Hepatocyte (in vitro differentiated cells): Measurements from ENCODE around the gene CDH4.

ENCODE experiments used
- CTCF ChIP-seq: fragments of 200-600 bp; sonication (generic); IDR thresholded peaks from 2 replicates; pipeline ENCODE4 v1.5.1; 2016; ENCODE audit warnings: antibody characterized with exemption, mild to moderate bottlenecking; ENCODE audit not compliant: poor library complexity
- EZH2 ChIP-seq: fragments of 200-600 bp; sonication (generic); IDR thresholded peaks from 2 replicates; pipeline ENCODE4 v1.6.1; 2016; ENCODE audit warnings: antibody characterized with exemption, mild to moderate bottlenecking, borderline replicate concordance
- EZH2phosphoT487 ChIP-seq: fragments of 200-600 bp; sonication (generic); IDR thresholded peaks from one replicate; pipeline ENCODE4 v1.6.1; 2018; ENCODE audit warnings: antibody characterized with exemption, mild to moderate bottlenecking, low read depth, moderate library complexity; ENCODE audit not compliant: unreplicated experiment, severe bottlenecking

GRCh38 chr20:61887596-61888093, 635.6 kb downstream of the CDH4 start:
- TF ChIP-seq CTCF: no peak
- TF ChIP-seq EZH2: no peak
- no peak for TF ChIP-seq EZH2phosphoT487
